SK-N-SH treated with all-trans-retinoic acid at 6 μM for 48 hours (cell line): ENCODE results near the gene LCN6.
"Not testable (repeated sequence)": the region's sequence is repeated elsewhere in the genome, so short reads cannot be mapped to it uniquely, and the experiment has no call there.

ENCODE experiments used
- ATAC-seq: fragments of 200-7000 bp; cut with Tn5 transposase; 3 replicates; pipeline ENCODE4 v1.9.1; 2020; ENCODE audit warnings: mild to moderate bottlenecking, moderate library complexity
- ARNTL ChIP-seq: fragments of 450-650 bp; formaldehyde crosslinking; IDR thresholded peaks from 2 replicates; pipeline ENCODE4 v1.5.0; 2020; ENCODE audit warnings: low read depth, mild to moderate bottlenecking, moderate library complexity, borderline replicate concordance
- BACH2 ChIP-seq: fragments of 250-450 bp; sonication (Bioruptor Pico); IDR thresholded peaks from 2 replicates; pipeline ENCODE4 v1.9.0; 2021; ENCODE audit warnings: mild to moderate bottlenecking, borderline replicate concordance
- CSDC2 ChIP-seq: fragments of 250-450 bp; sonication (Bioruptor Pico); IDR thresholded peaks from 2 replicates; pipeline ENCODE4 v1.5.0; 2020; ENCODE audit warnings: mild to moderate bottlenecking, moderate library complexity
- ESRRG ChIP-seq: fragments of 250-450 bp; sonication (Bioruptor Pico); IDR thresholded peaks from 2 replicates; pipeline ENCODE4 v1.6.1; 2021; ENCODE audit warnings: mild to moderate bottlenecking
- GLIS3 ChIP-seq: fragments of 250-450 bp; sonication (Bioruptor Pico); IDR thresholded peaks from 2 replicates; pipeline ENCODE4 v1.5.0; 2020; ENCODE audit warnings: mild to moderate bottlenecking, moderate library complexity
- ISL1 ChIP-seq: fragments of 250-450 bp; sonication (Bioruptor Pico); IDR thresholded peaks from 2 replicates; pipeline ENCODE4 v2.1.2; 2022; ENCODE audit warnings: mild to moderate bottlenecking, moderate library complexity
- OSR1 ChIP-seq: fragments of 250-450 bp; sonication (Bioruptor Pico); IDR thresholded peaks from 2 replicates; pipeline ENCODE4 v1.8.0; 2022; ENCODE audit warnings: moderate library complexity, mild to moderate bottlenecking, inconsistent platforms
- PPARA ChIP-seq: fragments of 250-450 bp; sonication (Bioruptor Pico); IDR thresholded peaks from 2 replicates; pipeline ENCODE4 v1.5.0; 2020; ENCODE audit warnings: mild to moderate bottlenecking, borderline replicate concordance
- RARB ChIP-seq: fragments of 250-450 bp; sonication (Bioruptor Pico); IDR thresholded peaks from 2 replicates; pipeline ENCODE4 v1.8.0; 2021; ENCODE audit warnings: mild to moderate bottlenecking, moderate library complexity
- SNAI2 ChIP-seq: fragments of 250-450 bp; sonication (Bioruptor Pico); IDR thresholded peaks from 2 replicates; pipeline ENCODE4 v1.5.0; 2020; ENCODE audit warnings: mild to moderate bottlenecking, moderate library complexity
- TCF4 ChIP-seq: fragments of 250-450 bp; sonication (Bioruptor Pico); IDR thresholded peaks from 2 replicates; pipeline ENCODE4 v1.8.0; 2021; ENCODE audit warnings: mild to moderate bottlenecking, moderate library complexity, borderline replicate concordance
- TOX ChIP-seq: fragments of 250-450 bp; sonication (Bioruptor Pico); IDR thresholded peaks from 2 replicates; pipeline ENCODE4 v1.8.0; 2021; ENCODE audit warnings: mild to moderate bottlenecking, moderate library complexity, borderline replicate concordance
- ZC3H10 ChIP-seq: fragments of 250-450 bp; sonication (Bioruptor Pico); IDR thresholded peaks from 2 replicates; pipeline ENCODE4 v1.5.1; 2021; ENCODE audit warnings: mild to moderate bottlenecking, moderate library complexity
- ZFP3 ChIP-seq: fragments of 250-450 bp; sonication (Bioruptor Pico); IDR thresholded peaks from 2 replicates; pipeline ENCODE4 v1.5.0; 2020; ENCODE audit warnings: mild to moderate bottlenecking, moderate library complexity
- ZFP30 ChIP-seq: fragments of 450-650 bp; formaldehyde crosslinking; IDR thresholded peaks from 2 replicates; pipeline ENCODE4 v1.5.0; 2022; ENCODE audit warnings: mild to moderate bottlenecking, moderate library complexity
- ZNF70 ChIP-seq: fragments of 450-650 bp; formaldehyde crosslinking; IDR thresholded peaks from 2 replicates; pipeline ENCODE4 v1.5.0; 2020; ENCODE audit warnings: mild to moderate bottlenecking, moderate library complexity
- ZNF8 ChIP-seq: fragments of 450-650 bp; formaldehyde crosslinking; IDR thresholded peaks from 2 replicates; pipeline ENCODE4 v1.5.0; 2020; ENCODE audit warnings: mild to moderate bottlenecking, moderate library complexity
- TF ChIP-seq, protein P1 (sequence below): fragments of 250-450 bp; sonication (Bioruptor Pico); IDR thresholded peaks from 2 replicates; pipeline ENCODE4 v1.8.0; 2021; ENCODE audit warnings: low read depth, mild to moderate bottlenecking, moderate library complexity, borderline replicate concordance
- TF ChIP-seq, protein P2 (sequence below): fragments of 250-450 bp; sonication (Bioruptor Pico); IDR thresholded peaks from 2 replicates; pipeline ENCODE4 v1.5.0; 2020; ENCODE audit warnings: mild to moderate bottlenecking, moderate library complexity
- TF ChIP-seq, protein P3 (sequence below): fragments of 250-450 bp; sonication (Bioruptor Pico); IDR thresholded peaks from 2 replicates; pipeline ENCODE4 v1.5.1; 2020; ENCODE audit warnings: low read depth, mild to moderate bottlenecking, moderate library complexity

Gene LCN6

DNA sequence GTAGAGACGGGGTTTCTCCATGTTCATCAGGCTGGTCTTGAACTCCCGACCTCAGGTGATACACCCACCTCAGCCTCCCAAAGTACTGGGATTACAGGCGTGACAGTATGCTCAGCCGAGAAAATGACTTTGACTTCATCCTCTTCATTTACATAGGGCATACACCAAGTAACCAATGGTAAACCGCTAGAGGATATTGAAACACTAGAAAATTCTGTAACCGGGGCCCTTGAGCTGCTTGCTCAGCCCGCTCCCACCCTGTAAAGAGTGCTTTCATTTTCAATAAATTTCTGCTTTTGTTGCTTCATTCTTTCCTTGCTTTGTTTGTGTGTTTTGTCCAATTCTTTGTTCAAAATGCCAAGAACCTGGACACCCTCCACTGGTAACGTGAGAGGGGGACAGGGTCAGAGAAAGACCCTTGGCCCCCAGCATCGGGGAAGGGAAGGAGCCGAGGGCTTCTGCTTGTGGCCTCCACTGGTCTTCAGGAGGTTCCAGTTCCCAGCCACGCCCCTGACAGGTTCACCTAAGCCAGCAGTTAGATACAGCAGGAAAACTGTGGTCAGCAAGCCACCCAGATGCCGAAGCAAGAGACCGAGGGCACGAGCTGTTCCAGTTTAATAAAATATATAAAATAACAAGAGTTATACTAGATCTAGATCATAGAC is 17.6 kb upstream of the LCN6 start:
- ATAC-seq, result not testable (repeated sequence)

DNA sequence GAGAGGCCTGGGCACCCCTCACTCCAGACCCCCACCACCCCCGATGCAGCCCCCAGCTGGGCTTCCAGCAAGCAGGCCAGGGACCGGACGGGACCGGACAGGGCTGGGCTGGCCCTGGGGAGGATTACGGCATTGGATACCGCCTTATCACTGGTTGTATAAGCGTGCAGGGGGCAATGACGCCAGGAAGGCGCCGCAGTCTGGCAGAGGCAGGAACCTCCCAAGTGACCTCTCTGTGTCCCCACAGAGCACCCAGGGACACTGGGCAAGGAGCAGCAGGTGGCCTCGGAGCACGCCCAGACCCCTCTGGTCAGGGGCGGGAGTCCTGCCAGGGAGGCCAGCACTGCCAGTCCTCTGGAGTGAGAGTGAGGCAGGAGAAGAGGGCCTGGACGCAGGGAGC is 16.7 kb upstream of the LCN6 start:
- TF ChIP-seq PPARA (CRISPR knock-in tag) (no peak), ZC3H10 (CRISPR knock-in tag) (no peak), OSR1 (CRISPR knock-in tag) (no peak), ZNF8 (CRISPR knock-in tag) (no peak), CSDC2 (CRISPR knock-in tag) (no peak)
- TF ChIP-seq, protein P1, sequence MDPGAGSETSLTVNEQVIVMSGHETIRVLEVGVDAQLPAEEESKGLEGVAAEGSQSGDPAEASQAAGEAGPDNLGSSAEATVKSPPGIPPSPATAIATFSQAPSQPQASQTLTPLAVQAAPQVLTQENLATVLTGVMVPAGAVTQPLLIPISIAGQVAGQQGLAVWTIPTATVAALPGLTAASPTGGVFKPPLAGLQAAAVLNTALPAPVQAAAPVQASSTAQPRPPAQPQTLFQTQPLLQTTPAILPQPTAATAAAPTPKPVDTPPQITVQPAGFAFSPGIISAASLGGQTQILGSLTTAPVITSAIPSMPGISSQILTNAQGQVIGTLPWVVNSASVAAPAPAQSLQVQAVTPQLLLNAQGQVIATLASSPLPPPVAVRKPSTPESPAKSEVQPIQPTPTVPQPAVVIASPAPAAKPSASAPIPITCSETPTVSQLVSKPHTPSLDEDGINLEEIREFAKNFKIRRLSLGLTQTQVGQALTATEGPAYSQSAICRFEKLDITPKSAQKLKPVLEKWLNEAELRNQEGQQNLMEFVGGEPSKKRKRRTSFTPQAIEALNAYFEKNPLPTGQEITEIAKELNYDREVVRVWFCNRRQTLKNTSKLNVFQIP (CRISPR knock-in tag), result no peak
- no peak for ATAC-seq

DNA sequence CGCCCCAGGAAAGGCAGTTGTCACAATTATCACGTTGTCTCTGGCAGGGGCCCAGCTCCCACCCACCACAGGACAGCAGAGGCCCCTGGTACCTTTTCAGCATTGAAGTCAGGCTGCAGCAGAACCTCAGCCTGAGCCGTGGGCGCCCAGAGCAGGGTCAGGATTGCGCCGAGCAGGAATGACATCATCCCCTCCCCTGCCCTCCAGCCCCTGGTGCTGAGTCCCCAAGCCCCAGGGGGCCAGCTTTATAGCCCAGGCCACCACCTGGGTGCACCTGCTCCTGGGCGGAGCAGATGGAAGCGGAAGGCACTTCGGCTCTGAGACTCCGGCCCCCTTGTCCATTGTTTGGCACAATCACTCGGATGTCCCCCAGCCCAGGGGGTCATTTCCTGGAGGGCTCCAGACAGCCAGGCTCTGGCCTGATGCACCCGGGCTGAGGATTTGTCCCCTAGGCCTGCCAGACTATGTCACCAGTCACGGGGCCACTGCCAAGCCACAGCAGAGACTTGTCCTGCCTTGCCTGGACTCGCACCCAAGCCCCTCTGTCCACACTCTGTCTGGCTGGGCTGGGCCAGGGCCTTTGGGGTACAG is 16.1 kb upstream of the LCN6 start, which contains the start of gene LCN15:
Gene LCN15, minus strand, starts transcription at position 218 of the 591 bp plus-strand sequence. Its CDS starts 30 bp downstream, at position 188.
- ATAC-seq, result no peak
- TF ChIP-seq, protein P2, sequence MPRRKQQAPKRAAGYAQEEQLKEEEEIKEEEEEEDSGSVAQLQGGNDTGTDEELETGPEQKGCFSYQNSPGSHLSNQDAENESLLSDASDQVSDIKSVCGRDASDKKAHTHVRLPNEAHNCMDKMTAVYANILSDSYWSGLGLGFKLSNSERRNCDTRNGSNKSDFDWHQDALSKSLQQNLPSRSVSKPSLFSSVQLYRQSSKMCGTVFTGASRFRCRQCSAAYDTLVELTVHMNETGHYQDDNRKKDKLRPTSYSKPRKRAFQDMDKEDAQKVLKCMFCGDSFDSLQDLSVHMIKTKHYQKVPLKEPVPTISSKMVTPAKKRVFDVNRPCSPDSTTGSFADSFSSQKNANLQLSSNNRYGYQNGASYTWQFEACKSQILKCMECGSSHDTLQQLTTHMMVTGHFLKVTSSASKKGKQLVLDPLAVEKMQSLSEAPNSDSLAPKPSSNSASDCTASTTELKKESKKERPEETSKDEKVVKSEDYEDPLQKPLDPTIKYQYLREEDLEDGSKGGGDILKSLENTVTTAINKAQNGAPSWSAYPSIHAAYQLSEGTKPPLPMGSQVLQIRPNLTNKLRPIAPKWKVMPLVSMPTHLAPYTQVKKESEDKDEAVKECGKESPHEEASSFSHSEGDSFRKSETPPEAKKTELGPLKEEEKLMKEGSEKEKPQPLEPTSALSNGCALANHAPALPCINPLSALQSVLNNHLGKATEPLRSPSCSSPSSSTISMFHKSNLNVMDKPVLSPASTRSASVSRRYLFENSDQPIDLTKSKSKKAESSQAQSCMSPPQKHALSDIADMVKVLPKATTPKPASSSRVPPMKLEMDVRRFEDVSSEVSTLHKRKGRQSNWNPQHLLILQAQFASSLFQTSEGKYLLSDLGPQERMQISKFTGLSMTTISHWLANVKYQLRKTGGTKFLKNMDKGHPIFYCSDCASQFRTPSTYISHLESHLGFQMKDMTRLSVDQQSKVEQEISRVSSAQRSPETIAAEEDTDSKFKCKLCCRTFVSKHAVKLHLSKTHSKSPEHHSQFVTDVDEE (CRISPR knock-in tag), result no peak
- no peak for TF ChIP-seq ZFP3 (CRISPR knock-in tag)
- no peak for TF ChIP-seq ZFP30 (CRISPR knock-in tag)
- no peak for TF ChIP-seq GLIS3 (CRISPR knock-in tag)
- no peak for TF ChIP-seq ZNF70 (CRISPR knock-in tag)
- no peak for TF ChIP-seq TOX (CRISPR knock-in tag)
- TF ChIP-seq, protein P3, sequence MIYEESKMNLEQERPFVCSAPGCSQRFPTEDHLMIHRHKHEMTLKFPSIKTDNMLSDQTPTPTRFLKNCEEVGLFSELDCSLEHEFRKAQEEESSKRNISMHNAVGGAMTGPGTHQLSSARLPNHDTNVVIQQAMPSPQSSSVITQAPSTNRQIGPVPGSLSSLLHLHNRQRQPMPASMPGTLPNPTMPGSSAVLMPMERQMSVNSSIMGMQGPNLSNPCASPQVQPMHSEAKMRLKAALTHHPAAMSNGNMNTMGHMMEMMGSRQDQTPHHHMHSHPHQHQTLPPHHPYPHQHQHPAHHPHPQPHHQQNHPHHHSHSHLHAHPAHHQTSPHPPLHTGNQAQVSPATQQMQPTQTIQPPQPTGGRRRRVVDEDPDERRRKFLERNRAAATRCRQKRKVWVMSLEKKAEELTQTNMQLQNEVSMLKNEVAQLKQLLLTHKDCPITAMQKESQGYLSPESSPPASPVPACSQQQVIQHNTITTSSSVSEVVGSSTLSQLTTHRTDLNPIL (CRISPR knock-in tag), result no peak

DNA sequence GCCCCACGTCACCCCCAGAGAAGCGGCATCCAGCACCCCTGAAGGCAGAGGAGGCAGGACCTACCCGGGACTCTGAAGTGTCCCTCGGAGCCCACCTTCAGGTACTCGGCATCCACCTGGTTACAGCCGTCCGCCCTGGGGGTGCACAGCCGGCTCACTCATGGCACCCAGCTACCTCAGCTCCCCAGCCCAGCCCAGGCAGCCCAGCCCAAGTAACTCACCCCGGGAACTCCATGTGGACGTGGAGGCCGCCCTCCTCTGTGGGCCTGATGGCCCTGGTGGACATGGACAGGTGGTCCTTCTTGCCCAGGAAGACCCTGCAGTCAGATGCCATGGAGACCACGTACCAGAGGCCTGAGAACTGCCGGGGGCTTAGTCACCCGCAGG is 15.3 kb upstream of the LCN6 start:
- ATAC-seq, result no peak
- no peak for TF ChIP-seq RARB (CRISPR knock-in tag)
- TF ChIP-seq ZNF70 (CRISPR knock-in tag), result no peak
- TF ChIP-seq, protein P3 (CRISPR knock-in tag), result no peak
- no peak for TF ChIP-seq TOX (CRISPR knock-in tag)
- TF ChIP-seq ARNTL, result no peak
- no peak for TF ChIP-seq ZFP30 (CRISPR knock-in tag)
- TF ChIP-seq SNAI2 (CRISPR knock-in tag), result no peak
- TF ChIP-seq CSDC2 (CRISPR knock-in tag), result no peak
- TF ChIP-seq, protein P2 (CRISPR knock-in tag), result no peak
- no peak for TF ChIP-seq ISL1
- TF ChIP-seq BACH2 (CRISPR knock-in tag), result no peak
- TF ChIP-seq TCF4 (CRISPR knock-in tag), result no peak
- TF ChIP-seq ZNF8 (CRISPR knock-in tag), result no peak
- TF ChIP-seq PPARA (CRISPR knock-in tag), result no peak
- no peak for TF ChIP-seq ESRRG
- TF ChIP-seq ZFP3 (CRISPR knock-in tag), result no peak
- no peak for TF ChIP-seq GLIS3 (CRISPR knock-in tag)
- TF ChIP-seq ZC3H10 (CRISPR knock-in tag), result no peak
